A673 (cell line): ENCODE measurements around the gene KCNH3. TPM values are rescaled to one million over a fixed set of nuclear protein-coding genes. Genes with fewer than 3 reads are reported as not detected.

Experiments used
- Bru-seq: library from RNA; stranded (reverse); fragments of 400-500 nt; gene quantifications from one replicate; lab custom pipeline; 2021; lab: Mats Ljungman, UMichigan
- BruChase-seq, 2 experiments: library from RNA; stranded (reverse); fragments of 400-500 nt; gene quantifications; one replicate each; lab custom pipeline; 2021; lab: Mats Ljungman, UMichigan
- BruUV-seq: library from RNA; stranded (reverse); fragments of 400-500 nt; replicated peaks from 2 replicates; lab custom pipeline; 2021; lab: Mats Ljungman, UMichigan
- CTCF ChIA-PET: fragments of 300-600 bp; sonication (Branson Sonifier 250); formaldehyde crosslinking; loops from one replicate; lab custom pipeline; 2022; ENCODE audit warnings: antibody characterized with exemption; lab: Charles Lee
- POLR2A ChIA-PET: fragments of 300-600 bp; sonication (Branson Sonifier 250); formaldehyde crosslinking; loops from one replicate; lab custom pipeline; 2022; ENCODE audit warnings: antibody characterized with exemption; ENCODE audit not compliant: low non-redundant PET; lab: Charles Lee
- DNase-seq: peaks from one replicate; pipeline ENCODE4 v3.0.0-alpha.2; 2015; ENCODE audit warnings: low spot score
- H3K27ac ChIP-seq: fragments of 200-600 bp; sonication (generic); 2 replicates; pipeline ENCODE4 v1.5.1; 2016; ENCODE audit warnings: mixed run types, low read depth, mild to moderate bottlenecking, mixed read lengths, antibody characterized with exemption, low read length; ENCODE audit not compliant: poor library complexity, severe bottlenecking
- H3K27me3 ChIP-seq: fragments of 200-600 bp; sonication (generic); replicated peaks from 2 replicates; pipeline ENCODE4 v1.6.1; 2017; ENCODE audit warnings: mixed run types, low read depth, mild to moderate bottlenecking, mixed read lengths, antibody characterized with exemption, low read length; ENCODE audit not compliant: insufficient read depth, poor library complexity
- H3K36me3 ChIP-seq: fragments of 200-600 bp; sonication (generic); 2 replicates; pipeline ENCODE4 v1.6.1; 2016; ENCODE audit warnings: mixed run types, mild to moderate bottlenecking, mixed read lengths, antibody characterized with exemption, low read length; ENCODE audit not compliant: insufficient read depth, poor library complexity, severe bottlenecking
- H3K4me1 ChIP-seq: fragments of 200-600 bp; sonication (generic); 2 replicates; pipeline ENCODE4 v1.6.1; 2017; ENCODE audit warnings: mixed run types, mild to moderate bottlenecking, mixed read lengths, antibody characterized with exemption, low read length; ENCODE audit not compliant: insufficient read depth, poor library complexity, severe bottlenecking
- H3K4me3 ChIP-seq: fragments of 200-600 bp; sonication (generic); 2 replicates; pipeline ENCODE4 v1.5.1; 2016; ENCODE audit warnings: low read depth, mixed run types, mild to moderate bottlenecking, mixed read lengths, low read length; ENCODE audit not compliant: poor library complexity, severe bottlenecking
- H3K9me3 ChIP-seq: fragments of 200-600 bp; sonication (generic); 2 replicates; pipeline ENCODE4 v1.6.1; 2016; ENCODE audit warnings: mixed run types, low read depth, mild to moderate bottlenecking, mixed read lengths, antibody characterized with exemption, low read length; ENCODE audit not compliant: poor library complexity, severe bottlenecking
- EZH2 ChIP-seq: fragments of 200-600 bp; sonication (generic); IDR thresholded peaks from 2 replicates; pipeline ENCODE4 v1.6.1; 2017; ENCODE audit warnings: borderline replicate concordance, low read depth, mild to moderate bottlenecking, mixed read lengths, antibody characterized with exemption, low read length; ENCODE audit not compliant: poor library complexity, severe bottlenecking
- intact Hi-C: fragments of 100-400 bp; cut with micrococcal nuclease; formaldehyde crosslinking; loops from one replicate; pipeline ENCODE4 v1.10.0; 2022; ENCODE audit not compliant: unreplicated experiment
- long read RNA-seq: library from polyadenylated mRNA; stranded (forward); transcript quantifications from one replicate; pipeline ENCODE4 v2.0.0, GENCODE V29; 2022
- total RNA-seq: library from RNA; stranded (reverse); gene quantifications from 2 replicates; pipeline ENCODE4 v1.2.3, GENCODE V29; 2021
- TF ChIP-seq, protein P1 (sequence below): fragments of 300-800, 200-600 bp; sonication (generic); conservative IDR thresholded peaks from 2 replicates; pipeline ENCODE4 v1.5.1; 2017; ENCODE audit warnings: low read depth, mild to moderate bottlenecking, antibody characterized with exemption, low read length, moderate library complexity, mixed read lengths

The KCNH3 gene, protein sequence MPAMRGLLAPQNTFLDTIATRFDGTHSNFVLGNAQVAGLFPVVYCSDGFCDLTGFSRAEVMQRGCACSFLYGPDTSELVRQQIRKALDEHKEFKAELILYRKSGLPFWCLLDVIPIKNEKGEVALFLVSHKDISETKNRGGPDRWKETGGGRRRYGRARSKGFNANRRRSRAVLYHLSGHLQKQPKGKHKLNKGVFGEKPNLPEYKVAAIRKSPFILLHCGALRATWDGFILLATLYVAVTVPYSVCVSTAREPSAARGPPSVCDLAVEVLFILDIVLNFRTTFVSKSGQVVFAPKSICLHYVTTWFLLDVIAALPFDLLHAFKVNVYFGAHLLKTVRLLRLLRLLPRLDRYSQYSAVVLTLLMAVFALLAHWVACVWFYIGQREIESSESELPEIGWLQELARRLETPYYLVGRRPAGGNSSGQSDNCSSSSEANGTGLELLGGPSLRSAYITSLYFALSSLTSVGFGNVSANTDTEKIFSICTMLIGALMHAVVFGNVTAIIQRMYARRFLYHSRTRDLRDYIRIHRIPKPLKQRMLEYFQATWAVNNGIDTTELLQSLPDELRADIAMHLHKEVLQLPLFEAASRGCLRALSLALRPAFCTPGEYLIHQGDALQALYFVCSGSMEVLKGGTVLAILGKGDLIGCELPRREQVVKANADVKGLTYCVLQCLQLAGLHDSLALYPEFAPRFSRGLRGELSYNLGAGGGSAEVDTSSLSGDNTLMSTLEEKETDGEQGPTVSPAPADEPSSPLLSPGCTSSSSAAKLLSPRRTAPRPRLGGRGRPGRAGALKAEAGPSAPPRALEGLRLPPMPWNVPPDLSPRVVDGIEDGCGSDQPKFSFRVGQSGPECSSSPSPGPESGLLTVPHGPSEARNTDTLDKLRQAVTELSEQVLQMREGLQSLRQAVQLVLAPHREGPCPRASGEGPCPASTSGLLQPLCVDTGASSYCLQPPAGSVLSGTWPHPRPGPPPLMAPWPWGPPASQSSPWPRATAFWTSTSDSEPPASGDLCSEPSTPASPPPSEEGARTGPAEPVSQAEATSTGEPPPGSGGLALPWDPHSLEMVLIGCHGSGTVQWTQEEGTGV
- total RNA-seq (4.0 and 4.5 TPM in 2 replicates), Bru-seq, nascent RNA (percentile 40 among the genes with signal in this experiment), BruChase-seq, experiment 1, labeled RNA remaining after a 2-hour chase (percentile 35 among the genes with signal in this experiment), BruChase-seq, experiment 2, labeled RNA remaining after a 6-hour chase (percentile 42 among the genes with signal in this experiment)
- long read RNA-seq, partial matches to known transcripts = 5 of 12 reads
- long read RNA-seq, other reads (novel, unspliced or antisense) = 7 of 12 reads

DNA sequence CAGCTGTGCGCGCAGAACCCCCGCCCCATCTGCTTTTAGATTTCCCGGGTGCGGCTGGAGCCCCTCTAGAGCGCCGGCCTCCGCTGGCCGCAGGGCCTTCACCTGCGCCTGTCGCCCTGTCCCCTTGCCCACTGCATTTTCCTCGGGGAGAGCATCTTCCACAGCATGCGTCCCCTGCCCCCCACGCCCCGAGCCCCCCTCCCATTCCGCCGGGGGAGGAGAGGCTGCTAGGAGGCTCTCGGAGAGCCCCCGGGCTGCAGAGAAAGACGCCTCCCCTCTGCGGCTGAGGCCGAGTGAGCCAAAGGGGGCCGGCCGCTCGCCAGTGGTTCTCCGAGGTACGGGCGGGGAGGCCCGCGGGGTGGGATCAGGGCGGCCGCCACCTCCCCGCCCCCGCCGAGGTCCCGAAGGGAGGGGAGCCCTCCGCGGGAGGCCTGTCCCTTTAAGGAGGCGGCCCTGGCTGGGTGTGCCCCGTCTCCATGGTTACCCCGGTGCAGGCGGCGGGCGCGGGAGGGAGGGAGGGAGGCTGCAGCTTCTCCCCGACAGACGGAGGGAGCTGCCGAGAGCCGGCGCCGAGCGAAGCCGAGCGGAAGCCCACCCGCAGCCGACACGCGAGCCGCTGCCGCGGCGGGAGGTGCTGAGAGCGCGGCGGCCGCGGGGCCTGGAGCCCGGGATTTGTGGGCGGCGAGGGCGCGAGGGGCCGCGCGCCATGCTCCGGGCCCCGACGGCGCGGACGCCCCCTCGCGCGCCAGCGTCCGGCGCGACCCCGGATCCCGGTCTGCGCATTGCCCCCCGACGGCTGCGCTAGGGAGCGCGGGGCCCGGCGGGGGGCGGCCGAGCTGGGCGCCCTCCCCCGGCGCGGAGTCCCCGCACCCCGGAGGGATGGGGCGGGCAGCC lies at the start of gene KCNH3:
TSS of gene KCNH3 (plus strand) at position 521 of the 894 bp plus-strand sequence. CDS start 387 bp downstream, outside the sequence.
- POLR2A ChIA-PET = interaction anchor here (0.9 kb wide), 1 partner anchor 202 kb away, joined by 8 read pairs; no protein-coding TSS in a partner anchor
- Histone ChIP-seq H3K4me3 (peak within 1 kb of the TSS; percentile 60), H3K36me3 (no peaks in the 10 kb centered on the region), H3K27me3 (no peaks in the 10 kb centered on the region), H3K27ac (no peak within 1 kb of the TSS), H3K9me3 (no peaks in the 10 kb centered on the region), H3K4me1 (peaks cover 11% of the 10 kb centered on the region)
- CTCF ChIA-PET = interaction anchor here (0.6 to 0.7 kb wide), 3 partner anchors 85 to 642 kb away, joined by 3 to 5 read pairs (median 4); partner anchors contain the start of gene PRPF40B
- BruUV-seq = no TSS peak
- no peak for TF ChIP-seq EZH2
- TF ChIP-seq, protein P1, sequence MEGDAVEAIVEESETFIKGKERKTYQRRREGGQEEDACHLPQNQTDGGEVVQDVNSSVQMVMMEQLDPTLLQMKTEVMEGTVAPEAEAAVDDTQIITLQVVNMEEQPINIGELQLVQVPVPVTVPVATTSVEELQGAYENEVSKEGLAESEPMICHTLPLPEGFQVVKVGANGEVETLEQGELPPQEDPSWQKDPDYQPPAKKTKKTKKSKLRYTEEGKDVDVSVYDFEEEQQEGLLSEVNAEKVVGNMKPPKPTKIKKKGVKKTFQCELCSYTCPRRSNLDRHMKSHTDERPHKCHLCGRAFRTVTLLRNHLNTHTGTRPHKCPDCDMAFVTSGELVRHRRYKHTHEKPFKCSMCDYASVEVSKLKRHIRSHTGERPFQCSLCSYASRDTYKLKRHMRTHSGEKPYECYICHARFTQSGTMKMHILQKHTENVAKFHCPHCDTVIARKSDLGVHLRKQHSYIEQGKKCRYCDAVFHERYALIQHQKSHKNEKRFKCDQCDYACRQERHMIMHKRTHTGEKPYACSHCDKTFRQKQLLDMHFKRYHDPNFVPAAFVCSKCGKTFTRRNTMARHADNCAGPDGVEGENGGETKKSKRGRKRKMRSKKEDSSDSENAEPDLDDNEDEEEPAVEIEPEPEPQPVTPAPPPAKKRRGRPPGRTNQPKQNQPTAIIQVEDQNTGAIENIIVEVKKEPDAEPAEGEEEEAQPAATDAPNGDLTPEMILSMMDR = no peak
- intact Hi-C loops = no loop called here
- peak; percentile 93 for DNase-seq

DNA sequence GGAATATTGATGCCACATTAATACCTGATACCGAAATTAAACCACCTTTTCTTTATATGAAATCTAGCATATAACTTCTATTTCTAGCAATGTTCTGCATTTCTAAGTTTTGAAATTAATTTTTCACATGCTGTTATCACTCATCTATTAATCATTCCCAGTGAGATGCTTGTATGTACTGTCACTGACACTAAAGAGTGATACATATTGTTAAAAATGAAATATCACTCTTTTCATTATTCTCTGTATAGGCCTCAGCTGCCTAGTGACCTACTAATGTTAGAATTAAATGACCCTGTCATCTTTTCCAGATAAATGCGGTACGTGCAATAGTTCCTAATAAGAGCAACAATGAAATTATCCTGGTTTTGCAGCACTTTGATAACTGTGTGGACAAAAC lies 49.7 kb upstream of the KCNH3 start:
- Histone ChIP-seq H3K9me3 (no peaks in the 10 kb centered on the region), H3K4me1 (no peaks in the 10 kb centered on the region), H3K27ac (no peak overlapping the region), H3K36me3 (no peaks in the 10 kb centered on the region), H3K27me3 (no peaks in the 10 kb centered on the region), H3K4me3 (no peak overlapping the region)
- POLR2A ChIA-PET = interaction anchor here (0.9 kb wide), 1 partner anchor 30 kb away, joined by 3 read pairs; no protein-coding TSS in a partner anchor
- CTCF ChIA-PET = no interaction called here
- intact Hi-C loops = no loop called here
- TF ChIP-seq, protein P1 = no peak
- no peak for TF ChIP-seq EZH2
- no peak for DNase-seq
- BruUV-seq = no TSS peak
